ENCODE measurements around the gene TXNRD2. TPM values are rescaled to one million over a fixed set of nuclear protein-coding genes. Genes with fewer than 3 reads are reported as not detected.

The TXNRD2 gene
- total and polyA plus RNA-seq, 2 donors from 2014 or later, result 28.6 to 50.6 TPM

DNA sequence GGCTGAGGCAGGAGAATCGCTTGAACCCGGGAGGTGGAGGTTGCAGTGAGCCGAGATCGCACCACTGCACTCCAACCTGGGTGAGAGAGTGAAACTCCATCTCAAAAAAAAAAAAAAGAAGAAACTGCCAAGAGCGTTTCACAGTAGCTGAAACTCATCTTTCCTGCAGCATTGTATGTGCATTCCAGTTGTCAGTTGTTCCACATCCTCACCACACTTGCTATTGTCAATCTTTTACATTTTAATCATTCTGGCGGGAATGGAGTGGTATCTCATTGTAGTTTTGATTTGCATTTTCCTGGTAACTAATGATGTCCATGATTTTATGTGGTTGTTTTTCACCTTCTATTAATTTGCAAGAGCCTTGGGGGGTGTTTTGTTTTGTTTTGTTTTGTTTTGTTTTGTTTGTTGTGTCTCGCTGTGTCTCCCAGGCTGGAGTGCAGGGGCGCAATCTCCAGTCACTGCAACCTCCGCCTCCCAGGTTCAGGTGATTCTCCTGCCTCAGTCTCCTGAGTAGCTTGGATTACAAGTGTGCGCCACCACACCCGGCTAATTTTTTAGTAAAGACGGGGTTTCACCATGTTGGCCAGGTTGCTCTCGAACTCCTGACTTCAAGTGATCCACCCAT, 78.9 kb downstream of the TXNRD2 start:
- no peak overlapping the region for H3K4me3 ChIP-seq (ENCODE audit: low read length in 3 of 3)
- TF ChIP-seq, protein P1, sequence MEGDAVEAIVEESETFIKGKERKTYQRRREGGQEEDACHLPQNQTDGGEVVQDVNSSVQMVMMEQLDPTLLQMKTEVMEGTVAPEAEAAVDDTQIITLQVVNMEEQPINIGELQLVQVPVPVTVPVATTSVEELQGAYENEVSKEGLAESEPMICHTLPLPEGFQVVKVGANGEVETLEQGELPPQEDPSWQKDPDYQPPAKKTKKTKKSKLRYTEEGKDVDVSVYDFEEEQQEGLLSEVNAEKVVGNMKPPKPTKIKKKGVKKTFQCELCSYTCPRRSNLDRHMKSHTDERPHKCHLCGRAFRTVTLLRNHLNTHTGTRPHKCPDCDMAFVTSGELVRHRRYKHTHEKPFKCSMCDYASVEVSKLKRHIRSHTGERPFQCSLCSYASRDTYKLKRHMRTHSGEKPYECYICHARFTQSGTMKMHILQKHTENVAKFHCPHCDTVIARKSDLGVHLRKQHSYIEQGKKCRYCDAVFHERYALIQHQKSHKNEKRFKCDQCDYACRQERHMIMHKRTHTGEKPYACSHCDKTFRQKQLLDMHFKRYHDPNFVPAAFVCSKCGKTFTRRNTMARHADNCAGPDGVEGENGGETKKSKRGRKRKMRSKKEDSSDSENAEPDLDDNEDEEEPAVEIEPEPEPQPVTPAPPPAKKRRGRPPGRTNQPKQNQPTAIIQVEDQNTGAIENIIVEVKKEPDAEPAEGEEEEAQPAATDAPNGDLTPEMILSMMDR (IDR thresholded peaks at IDR 0.05; ENCODE audit: borderline replicate concordance, extremely low read depth, insufficient read depth), result no peak
- intact Hi-C loops (cut with DNase I), result no loop called here
- FAIRE-seq (no peak), DNase-seq (peak in 1 of 5 donors; percentile 10)
- H3K9me3 ChIP-seq (ENCODE audit: control insufficient read depth in 2 of 3, insufficient read depth in 1 of 3, low read length in 3 of 3), result no peaks in the 10 kb centered on the region
- H3K27me3 ChIP-seq (ENCODE audit: control insufficient read depth, insufficient read depth, low read length), result no peaks in the 10 kb centered on the region
- no peaks in the 10 kb centered on the region for H3K36me3 ChIP-seq (ENCODE audit: control insufficient read depth in 2 of 3, insufficient read depth in 3 of 3, low read length in 3 of 3)
- H3K27ac ChIP-seq (ENCODE audit: low read depth in 2 of 2, low read length in 2 of 2), result no peak overlapping the region
- H3K4me1 ChIP-seq (ENCODE audit: control insufficient read depth in 2 of 3, insufficient read depth in 2 of 3, low read depth in 1 of 3, low read length in 3 of 3), result no peaks in the 10 kb centered on the region
- no peak overlapping the region for H3K9ac ChIP-seq (ENCODE audit: low read length in 3 of 3)

DNA sequence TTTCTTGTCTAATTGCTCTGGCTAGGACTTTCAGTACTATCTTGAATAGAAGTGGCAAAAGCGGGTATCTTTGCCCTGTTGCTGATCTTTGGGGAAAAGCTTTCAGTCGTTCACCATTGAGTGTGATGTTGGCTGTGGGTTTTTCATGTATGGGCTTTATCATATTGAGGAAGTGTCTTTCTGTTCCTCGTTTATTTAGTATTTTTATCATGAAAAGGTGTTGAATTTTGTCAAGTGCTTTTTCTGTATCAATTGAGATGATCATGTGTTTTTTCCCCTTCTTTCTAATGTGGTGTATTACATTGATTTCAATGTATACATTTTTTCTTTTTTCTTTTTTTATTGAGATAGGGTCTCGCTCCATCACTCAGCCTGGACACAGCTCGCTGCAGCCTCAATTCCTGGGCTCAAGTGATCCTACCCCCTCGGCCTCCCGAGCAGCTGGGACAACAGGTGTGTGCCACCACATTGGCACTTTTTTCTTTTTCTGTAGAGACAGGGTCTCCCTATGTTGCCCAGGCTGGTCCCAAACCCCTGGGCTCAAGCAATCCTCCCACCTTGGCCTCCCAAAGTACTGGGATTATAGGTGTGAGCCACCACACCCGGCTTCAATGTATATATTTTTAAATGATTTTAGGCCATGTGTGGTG, 81.6 kb downstream of the TXNRD2 start:
- DNase-seq (peak in 1 of 5 donors; percentile 1), FAIRE-seq (no peak)
- H3K9me3 ChIP-seq (ENCODE audit: control insufficient read depth in 2 of 3, insufficient read depth in 1 of 3, low read length in 3 of 3), result no peaks in the 10 kb centered on the region
- no peaks in the 10 kb centered on the region for H3K36me3 ChIP-seq (ENCODE audit: control insufficient read depth in 2 of 3, insufficient read depth in 3 of 3, low read length in 3 of 3)
- intact Hi-C loops (cut with DNase I), result no loop called here
- TF ChIP-seq, protein P1 (IDR thresholded peaks at IDR 0.05; ENCODE audit: borderline replicate concordance, extremely low read depth, insufficient read depth), result no peak
- no peak overlapping the region for H3K4me3 ChIP-seq (ENCODE audit: low read length in 3 of 3)
- peaks cover 0 to 8% (median 0%) of the 10 kb centered on the region in 3 donors for H3K4me1 ChIP-seq (ENCODE audit: control insufficient read depth in 2 of 3, insufficient read depth in 2 of 3, low read depth in 1 of 3, low read length in 3 of 3)
- no peak overlapping the region for H3K27ac ChIP-seq (ENCODE audit: low read depth in 2 of 2, low read length in 2 of 2)
- no peak overlapping the region for H3K9ac ChIP-seq (ENCODE audit: low read length in 3 of 3)
- H3K27me3 ChIP-seq (ENCODE audit: control insufficient read depth, insufficient read depth, low read length), result no peaks in the 10 kb centered on the region

DNA sequence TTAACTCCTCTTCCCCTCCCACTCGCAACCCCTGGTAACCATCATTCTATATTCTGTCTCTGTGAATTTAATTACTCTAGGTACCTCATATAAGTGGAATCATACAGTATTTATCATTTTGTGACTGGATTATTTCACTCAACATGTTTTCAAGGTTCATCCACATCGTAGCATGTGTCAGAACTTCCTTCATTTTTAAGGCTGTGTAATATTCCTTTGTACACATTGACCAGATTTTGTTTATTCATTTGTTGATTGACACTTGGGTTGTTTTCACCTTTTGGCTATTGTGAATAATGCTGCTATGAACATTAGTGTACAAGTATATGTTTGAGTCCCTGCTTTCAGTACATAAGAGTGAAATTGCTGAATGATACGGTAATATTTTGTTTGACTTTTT, 84.2 kb downstream of the TXNRD2 start:
- peaks cover 0 to 22% (median 0%) of the 10 kb centered on the region in 3 donors for H3K4me1 ChIP-seq (ENCODE audit: control insufficient read depth in 2 of 3, insufficient read depth in 2 of 3, low read depth in 1 of 3, low read length in 3 of 3)
- intact Hi-C loops (cut with DNase I), result no loop called here
- H3K9me3 ChIP-seq (ENCODE audit: control insufficient read depth in 2 of 3, insufficient read depth in 1 of 3, low read length in 3 of 3), result no peaks in the 10 kb centered on the region
- no peak for FAIRE-seq
- no peak for DNase-seq
- no peak overlapping the region for H3K4me3 ChIP-seq (ENCODE audit: low read length in 3 of 3)
- H3K27ac ChIP-seq (ENCODE audit: low read depth in 2 of 2, low read length in 2 of 2), result no peak overlapping the region
- peaks cover 0 to under 1% (median 0%) of the 10 kb centered on the region in 3 donors for H3K36me3 ChIP-seq (ENCODE audit: control insufficient read depth in 2 of 3, insufficient read depth in 3 of 3, low read length in 3 of 3)
- no peaks in the 10 kb centered on the region for H3K27me3 ChIP-seq (ENCODE audit: control insufficient read depth, insufficient read depth, low read length)
- TF ChIP-seq, protein P1 (IDR thresholded peaks at IDR 0.05; ENCODE audit: borderline replicate concordance, extremely low read depth, insufficient read depth), result no peak
- no peak overlapping the region for H3K9ac ChIP-seq (ENCODE audit: low read length in 3 of 3)
